ENCODE data around the gene PRMT9. TPM values are rescaled to one million over a fixed set of nuclear protein-coding genes. Genes with fewer than 3 reads are reported as not detected.

The PRMT9 gene
- total RNA-seq, 1 donor from 2014 or later: 5.0 TPM

DNA sequence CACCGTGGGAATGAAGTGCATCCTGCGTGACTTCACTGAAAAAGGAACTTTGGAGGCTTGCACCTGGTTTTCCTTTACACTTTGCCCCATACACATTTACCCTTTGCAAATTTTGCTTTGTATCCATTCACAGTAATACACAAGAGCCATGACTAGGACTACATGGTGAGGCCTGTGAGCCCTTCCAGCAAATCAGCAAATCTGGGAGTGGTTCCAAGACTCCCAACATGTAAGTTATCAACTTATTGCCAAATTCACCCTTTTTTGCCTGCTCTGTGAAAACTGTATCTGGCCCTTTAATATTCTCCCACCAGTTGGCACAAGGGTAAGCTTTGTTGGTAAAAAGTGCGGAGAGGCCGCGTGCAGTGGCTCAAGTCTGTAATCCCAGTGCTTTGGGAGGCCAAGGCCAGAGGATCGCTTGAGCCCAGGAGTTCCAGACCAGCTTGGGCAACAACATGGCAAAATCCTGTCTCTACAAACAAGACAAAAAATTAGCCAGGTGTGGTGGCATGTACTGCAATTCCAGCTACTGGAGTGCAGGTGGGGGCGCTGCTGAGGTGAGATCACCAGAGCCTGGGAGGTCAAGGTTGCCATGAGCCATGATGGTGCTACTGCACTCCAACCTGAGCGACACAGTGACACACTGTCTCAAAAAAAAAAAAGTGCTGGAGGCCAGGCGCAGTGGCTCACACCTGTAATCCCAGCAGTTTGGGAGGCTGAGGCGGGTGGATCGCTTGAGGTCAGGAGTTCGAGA lies 5.0 kb downstream of the PRMT9 start:
- DNase-seq: no peak
- intact Hi-C loops (cut with micrococcal nuclease): no loop called here
- Histone ChIP-seq H3K4me3 (no peak overlapping the region), H3K36me3 (peaks cover 7% of the 10 kb centered on the region), H3K27ac (replicated peaks) (no peak overlapping the region), H3K9me3 (replicated peaks) (no peaks in the 10 kb centered on the region), H3K27me3 (ENCODE audit: low read depth) (no peaks in the 10 kb centered on the region), H3K4me1 (peaks cover 36% of the 10 kb centered on the region)
- TF ChIP-seq CTCF (IDR thresholded peaks at IDR 0.05; ENCODE audit: borderline replicate concordance): no peak

GRCh38 chr4:147678106-147678505 lies 5.9 kb downstream of the PRMT9 start:
- Histone ChIP-seq H3K27ac (replicated peaks) (no peak overlapping the region), H3K36me3 (peaks cover 7% of the 10 kb centered on the region), H3K4me1 (peaks cover 28% of the 10 kb centered on the region), H3K9me3 (replicated peaks) (no peaks in the 10 kb centered on the region), H3K27me3 (ENCODE audit: low read depth) (no peaks in the 10 kb centered on the region), H3K4me3 (no peak overlapping the region)
- no peak for DNase-seq
- TF ChIP-seq CTCF (IDR thresholded peaks at IDR 0.05; ENCODE audit: borderline replicate concordance): no peak
- intact Hi-C loops (cut with micrococcal nuclease): no loop called here

DNA sequence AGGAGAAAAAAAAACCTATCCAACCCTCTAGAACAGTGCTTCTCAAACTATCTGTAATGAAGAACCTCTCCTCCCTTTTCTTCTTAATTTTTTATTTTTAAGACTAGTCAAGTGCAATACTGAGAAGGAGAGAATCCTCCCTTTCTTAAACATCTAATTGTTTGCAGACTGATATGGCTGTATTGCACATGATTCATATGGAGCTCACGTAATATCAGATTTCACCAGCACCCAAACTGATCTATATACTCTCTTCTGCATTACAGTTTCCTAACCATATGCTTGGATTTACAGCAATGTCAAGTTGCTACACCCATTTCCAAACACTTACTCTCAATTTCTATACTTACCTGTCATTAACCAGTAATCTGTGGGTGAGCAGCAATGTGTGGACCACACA lies 9.5 kb downstream of the PRMT9 start:
- Histone ChIP-seq H3K27ac (replicated peaks) (no peak overlapping the region), H3K9me3 (replicated peaks) (no peaks in the 10 kb centered on the region), H3K4me3 (no peak overlapping the region), H3K36me3 (peaks cover 29% of the 10 kb centered on the region), H3K27me3 (ENCODE audit: low read depth) (no peaks in the 10 kb centered on the region), H3K4me1 (peaks cover 13% of the 10 kb centered on the region)
- no peak for TF ChIP-seq CTCF (IDR thresholded peaks at IDR 0.05; ENCODE audit: borderline replicate concordance)
- intact Hi-C loops (cut with micrococcal nuclease): no loop called here
- DNase-seq: no peak

- peaks cover 29% of the 10 kb centered on the region for H3K36me3 ChIP-seq
- H3K9me3 ChIP-seq (replicated peaks): no peaks in the 10 kb centered on the region
- intact Hi-C loops (cut with micrococcal nuclease): no loop called here
- no peaks in the 10 kb centered on the region for H3K27me3 ChIP-seq (ENCODE audit: low read depth)
- no peak for TF ChIP-seq CTCF (IDR thresholded peaks at IDR 0.05; ENCODE audit: borderline replicate concordance)
- no peak overlapping the region for H3K27ac ChIP-seq (replicated peaks)
- DNase-seq: no peak
- peaks cover 13% of the 10 kb centered on the region for H3K4me1 ChIP-seq
- no peak overlapping the region for H3K4me3 ChIP-seq
These were observed 9.9 kb downstream of the PRMT9 start for GRCh38 chr4:147674073-147674472.

GRCh38 chr4:147658501-147658900 lies 25.5 kb downstream of the PRMT9 start:
- TF ChIP-seq CTCF (IDR thresholded peaks at IDR 0.05; ENCODE audit: borderline replicate concordance): no peak
- intact Hi-C loops (cut with micrococcal nuclease): no loop called here
- H3K4me1 ChIP-seq: no peaks in the 10 kb centered on the region
- no peak overlapping the region for H3K4me3 ChIP-seq
- no peaks in the 10 kb centered on the region for H3K27me3 ChIP-seq (ENCODE audit: low read depth)
- no peaks in the 10 kb centered on the region for H3K9me3 ChIP-seq (replicated peaks)
- DNase-seq: no peak
- peaks cover 75% of the 10 kb centered on the region for H3K36me3 ChIP-seq
- no peak overlapping the region for H3K27ac ChIP-seq (replicated peaks)
